HepG2 (cell line): ENCODE data around the gene WDR54. TPM values are rescaled to one million over a fixed set of nuclear protein-coding genes. Genes with fewer than 3 reads are reported as not detected.

Experiments
- DRAP1 ChIP-seq: IDR thresholded peaks from 2 replicates; pipeline ENCODE4 v1.6.1; 2016; ENCODE audit warnings: missing genetic modification reagents, missing compliant biosample characterization
- FOXC1 ChIP-seq: sonication (generic); formaldehyde crosslinking; IDR thresholded peaks from 2 replicates; pipeline ENCODE4 v1.8.0; 2022; ENCODE audit warnings: mild to moderate bottlenecking, missing genetic modification reagents, borderline replicate concordance
- FOXM1 ChIP-seq: sonication (generic); formaldehyde crosslinking; IDR thresholded peaks from 2 replicates; pipeline ENCODE4 v1.5.0; 2020; ENCODE audit warnings: missing genetic modification reagents
- FOXP4 ChIP-seq: sonication (generic); formaldehyde crosslinking; IDR thresholded peaks from 2 replicates; pipeline ENCODE4 v1.4.0; 2020; ENCODE audit warnings: missing genetic modification reagents
- MEF2D ChIP-seq: sonication (generic); formaldehyde crosslinking; IDR thresholded peaks from 2 replicates; pipeline ENCODE4 v1.5.1; 2020; ENCODE audit warnings: mild to moderate bottlenecking, missing genetic modification reagents
- MIXL1 ChIP-seq: IDR thresholded peaks from 2 replicates; pipeline ENCODE4 v1.6.1; 2016
- MYC ChIP-seq: sonication (generic); formaldehyde crosslinking; IDR thresholded peaks from 2 replicates; pipeline ENCODE4 v1.9.0; 2021; ENCODE audit warnings: missing genetic modification reagents, borderline replicate concordance
- NPAS2 ChIP-seq: sonication (generic); formaldehyde crosslinking; IDR thresholded peaks from 2 replicates; pipeline ENCODE4 v1.8.0; 2022; ENCODE audit warnings: mild to moderate bottlenecking, missing genetic modification reagents, borderline replicate concordance
- RBM39 ChIP-seq: fragments of 200-400 bp; formaldehyde crosslinking; IDR thresholded peaks from one replicate; pipeline ENCODE4 v1.6.1; 2018; ENCODE audit warnings: antibody characterized with exemption, mild to moderate bottlenecking, low read depth, low read length; ENCODE audit not compliant: poor library complexity, severe bottlenecking
- TEF ChIP-seq: sonication (generic); formaldehyde crosslinking; IDR thresholded peaks from 2 replicates; pipeline ENCODE4 v1.5.0; 2020; ENCODE audit warnings: missing genetic modification reagents
- TRIM24 ChIP-seq: sonication (generic); formaldehyde crosslinking; IDR thresholded peaks from 2 replicates; pipeline ENCODE4 v1.8.0; 2022; ENCODE audit warnings: mild to moderate bottlenecking, missing genetic modification reagents
- ZBTB7A ChIP-seq: sonication (generic); formaldehyde crosslinking; IDR thresholded peaks from 2 replicates; pipeline ENCODE4 v1.8.0; 2022; ENCODE audit warnings: mild to moderate bottlenecking, missing genetic modification reagents
- ZFP36L2 ChIP-seq: sonication (generic); formaldehyde crosslinking; IDR thresholded peaks from 2 replicates; pipeline ENCODE4 v1.4.0; 2020; ENCODE audit warnings: missing genetic modification reagents
- ZKSCAN1 ChIP-seq: fragments of 150-350 bp; IDR thresholded peaks from 2 replicates; pipeline ENCODE4 v1.6.1; 2014; ENCODE audit warnings: low read length
- ZNF121 ChIP-seq: sonication (generic); formaldehyde crosslinking; IDR thresholded peaks from 2 replicates; pipeline ENCODE4 v1.5.0; 2020; ENCODE audit warnings: mild to moderate bottlenecking, missing genetic modification reagents
- ZNF33A ChIP-seq: sonication (generic); formaldehyde crosslinking; IDR thresholded peaks from 2 replicates; pipeline ENCODE4 v1.5.1; 2020; ENCODE audit warnings: missing genetic modification reagents, mild to moderate bottlenecking, moderate library complexity, borderline replicate concordance
- ZNF343 ChIP-seq: sonication (generic); formaldehyde crosslinking; IDR thresholded peaks from 2 replicates; pipeline ENCODE4 v1.4.0; 2020; ENCODE audit warnings: mild to moderate bottlenecking, missing genetic modification reagents
- ZNF816 ChIP-seq: sonication (generic); formaldehyde crosslinking; IDR thresholded peaks from 2 replicates; pipeline ENCODE4 v1.8.0; 2022; ENCODE audit warnings: missing genetic modification reagents, mild to moderate bottlenecking, borderline replicate concordance
- ZSCAN29 ChIP-seq: sonication (generic); formaldehyde crosslinking; conservative IDR thresholded peaks from 2 replicates; pipeline ENCODE4 v1.4.0; 2020; ENCODE audit warnings: mild to moderate bottlenecking, missing genetic modification reagents
- polyA plus RNA-seq, 8 experiments: library from polyadenylated mRNA; depleted of rRNA in 3 of 8; stranded (reverse) in 7 of 8; unstranded in 1 of 8; fragments of >200 nt; fragmentation: Illumina TruSeq in 4 of 8; extraction: Trizol in 4 of 8; gene quantifications; 2 replicates each; pipeline versions ENCODE4 v1.2.1 to v1.2.3, GENCODE V29; 2011 to 2016; ENCODE audit warnings: low read depth in 4 of 8, missing spikeins in 1 of 8, mixed read lengths in 1 of 8; ENCODE audit not compliant: insufficient read depth in 1 of 8
- total RNA-seq, 5 experiments: library from RNA; depleted of rRNA; stranded (reverse); fragments of >200 nt; fragmentation: Illumina TruSeq; extraction: Trizol; gene quantifications; 2 replicates each; pipeline ENCODE4 v1.2.3, GENCODE V29; 2016; ENCODE audit warnings: low read depth in 1 of 5
- TF ChIP-seq, protein P1 (sequence below): sonication (generic); formaldehyde crosslinking; IDR thresholded peaks from 2 replicates; pipeline ENCODE4 v1.5.0; 2020; ENCODE audit warnings: mild to moderate bottlenecking, low read depth, missing genetic modification reagents, borderline replicate concordance
- TF ChIP-seq, protein P2 (sequence below): sonication (generic); formaldehyde crosslinking; IDR thresholded peaks from 2 replicates; pipeline ENCODE4 v1.8.0; 2022; ENCODE audit warnings: mild to moderate bottlenecking, missing genetic modification reagents
- TF ChIP-seq, protein P3 (sequence below): sonication (generic); formaldehyde crosslinking; IDR thresholded peaks from 2 replicates; pipeline ENCODE4 v1.8.1; 2022; ENCODE audit warnings: low read depth, mild to moderate bottlenecking, missing genetic modification reagents

WDR54 gene
- total and polyA plus RNA-seq, 2 of the 13 experiments (the other 11 are each of a cell fraction or from before 2014, with no cell fraction given) = 2.0 to 17.3 TPM

GRCh38 chr2:74440378-74441169 is 19.0 kb downstream of the WDR54 start (continued):
- TF ChIP-seq FOXM1 (CRISPR knock-in tag) = 0 out of 2 replicates have a peak, but pooled peaks have one; percentile 76
- TF ChIP-seq TRIM24 (CRISPR knock-in tag) = no peak
- TF ChIP-seq ZNF121 (CRISPR knock-in tag) = peak; percentile 64; the same call in 1 of the 2 replicates
- TF ChIP-seq, protein P1, sequence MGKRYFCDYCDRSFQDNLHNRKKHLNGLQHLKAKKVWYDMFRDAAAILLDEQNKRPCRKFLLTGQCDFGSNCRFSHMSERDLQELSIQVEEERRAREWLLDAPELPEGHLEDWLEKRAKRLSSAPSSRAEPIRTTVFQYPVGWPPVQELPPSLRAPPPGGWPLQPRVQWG (CRISPR knock-in tag) = no peak
- peak; percentile 96 for TF ChIP-seq ZBTB7A (CRISPR knock-in tag)
- peak; percentile 92 for TF ChIP-seq MYC
- TF ChIP-seq ZNF343 (CRISPR knock-in tag) = peak; percentile 24; the same call in 1 of the 2 replicates
- TF ChIP-seq NPAS2 (CRISPR knock-in tag) = no peak
- no peak for TF ChIP-seq TEF (CRISPR knock-in tag)
- TF ChIP-seq FOXP4 = peak; percentile 69
- no peak for TF ChIP-seq ZNF33A (CRISPR knock-in tag)
- peak; percentile 89 for TF ChIP-seq ZSCAN29
- TF ChIP-seq RBM39 = peak; percentile 82
- no peak for TF ChIP-seq ZNF816 (CRISPR knock-in tag)
- TF ChIP-seq FOXC1 = peak; percentile 38; the same call in 1 of the 2 replicates
- TF ChIP-seq MIXL1 (CRISPR knock-in tag) = peak; percentile 31; the same call in 1 of the 2 replicates
- TF ChIP-seq, protein P2, sequence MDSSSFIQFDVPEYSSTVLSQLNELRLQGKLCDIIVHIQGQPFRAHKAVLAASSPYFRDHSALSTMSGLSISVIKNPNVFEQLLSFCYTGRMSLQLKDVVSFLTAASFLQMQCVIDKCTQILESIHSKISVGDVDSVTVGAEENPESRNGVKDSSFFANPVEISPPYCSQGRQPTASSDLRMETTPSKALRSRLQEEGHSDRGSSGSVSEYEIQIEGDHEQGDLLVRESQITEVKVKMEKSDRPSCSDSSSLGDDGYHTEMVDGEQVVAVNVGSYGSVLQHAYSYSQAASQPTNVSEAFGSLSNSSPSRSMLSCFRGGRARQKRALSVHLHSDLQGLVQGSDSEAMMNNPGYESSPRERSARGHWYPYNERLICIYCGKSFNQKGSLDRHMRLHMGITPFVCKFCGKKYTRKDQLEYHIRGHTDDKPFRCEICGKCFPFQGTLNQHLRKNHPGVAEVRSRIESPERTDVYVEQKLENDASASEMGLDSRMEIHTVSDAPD (CRISPR knock-in tag) = no peak; the same call in 1 of the 2 replicates
- TF ChIP-seq MEF2D (CRISPR knock-in tag) = peak; percentile 68
- TF ChIP-seq ZKSCAN1 = no peak
- TF ChIP-seq, protein P3, sequence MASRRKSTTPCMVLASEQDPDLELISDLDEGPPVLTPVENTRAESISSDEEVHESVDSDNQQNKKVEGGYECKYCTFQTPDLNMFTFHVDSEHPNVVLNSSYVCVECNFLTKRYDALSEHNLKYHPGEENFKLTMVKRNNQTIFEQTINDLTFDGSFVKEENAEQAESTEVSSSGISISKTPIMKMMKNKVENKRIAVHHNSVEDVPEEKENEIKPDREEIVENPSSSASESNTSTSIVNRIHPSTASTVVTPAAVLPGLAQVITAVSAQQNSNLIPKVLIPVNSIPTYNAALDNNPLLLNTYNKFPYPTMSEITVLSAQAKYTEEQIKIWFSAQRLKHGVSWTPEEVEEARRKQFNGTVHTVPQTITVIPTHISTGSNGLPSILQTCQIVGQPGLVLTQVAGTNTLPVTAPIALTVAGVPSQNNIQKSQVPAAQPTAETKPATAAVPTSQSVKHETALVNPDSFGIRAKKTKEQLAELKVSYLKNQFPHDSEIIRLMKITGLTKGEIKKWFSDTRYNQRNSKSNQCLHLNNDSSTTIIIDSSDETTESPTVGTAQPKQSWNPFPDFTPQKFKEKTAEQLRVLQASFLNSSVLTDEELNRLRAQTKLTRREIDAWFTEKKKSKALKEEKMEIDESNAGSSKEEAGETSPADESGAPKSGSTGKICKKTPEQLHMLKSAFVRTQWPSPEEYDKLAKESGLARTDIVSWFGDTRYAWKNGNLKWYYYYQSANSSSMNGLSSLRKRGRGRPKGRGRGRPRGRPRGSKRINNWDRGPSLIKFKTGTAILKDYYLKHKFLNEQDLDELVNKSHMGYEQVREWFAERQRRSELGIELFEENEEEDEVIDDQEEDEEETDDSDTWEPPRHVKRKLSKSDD = peak; percentile 82; the same call in 1 of the 2 replicates
- no peak for TF ChIP-seq ZFP36L2
- peak; percentile 69; the same call in 1 of the 2 replicates for TF ChIP-seq DRAP1
